HG03575 (cell line): ENCODE measurements around the gene SDK1.

ENCODE experiments used
- ATAC-seq: cut with Tn5 transposase; IDR thresholded peaks from one replicate; pipeline ENCODE4 v1.9.1; 2021; ENCODE audit not compliant: unreplicated experiment, insufficient number of reproducible peaks, low FRiP score; ENCODE audit errors: extremely low read depth

The SDK1 gene

DNA sequence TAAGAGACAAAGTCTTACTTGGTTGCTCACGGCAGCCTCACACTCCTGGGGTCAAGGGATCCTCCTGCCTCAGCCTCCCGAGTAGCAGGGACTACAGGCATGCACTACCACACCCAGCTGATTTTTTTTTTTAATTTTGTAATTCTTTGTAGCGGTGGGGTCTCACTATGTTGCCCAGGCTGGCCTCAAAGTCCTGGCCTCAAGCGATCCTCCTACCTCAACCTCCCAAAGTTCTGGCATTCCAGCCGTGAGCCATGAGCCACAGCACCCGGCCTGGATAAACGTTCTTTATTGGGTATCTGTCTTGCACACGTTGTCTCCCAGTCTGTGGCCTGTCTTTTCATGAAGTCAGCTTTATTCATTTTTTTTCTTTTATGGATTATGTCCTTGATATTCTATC is 744.9 kb downstream of the SDK1 start:
- no peak for ATAC-seq

DNA sequence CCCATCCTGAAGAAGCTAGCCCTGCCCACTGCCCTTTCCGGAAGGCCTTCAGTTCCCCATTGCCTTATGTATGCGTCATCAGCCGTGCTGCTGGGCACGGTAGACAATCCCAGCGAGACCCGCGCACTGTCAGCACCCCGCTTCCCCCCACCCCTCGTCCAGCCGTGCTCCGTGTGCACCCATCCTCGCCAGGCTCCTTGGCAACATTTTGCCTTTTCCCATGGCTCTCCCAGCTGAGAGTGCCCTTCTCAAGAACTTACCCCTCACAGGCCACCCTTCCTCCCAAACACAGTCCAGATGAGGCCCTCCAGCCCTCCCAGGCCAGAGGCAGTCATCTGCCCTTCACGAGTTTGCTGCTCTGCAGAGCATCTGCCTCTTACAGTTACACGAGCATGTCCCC is 747.3 kb downstream of the SDK1 start:
- ATAC-seq = no peak

DNA sequence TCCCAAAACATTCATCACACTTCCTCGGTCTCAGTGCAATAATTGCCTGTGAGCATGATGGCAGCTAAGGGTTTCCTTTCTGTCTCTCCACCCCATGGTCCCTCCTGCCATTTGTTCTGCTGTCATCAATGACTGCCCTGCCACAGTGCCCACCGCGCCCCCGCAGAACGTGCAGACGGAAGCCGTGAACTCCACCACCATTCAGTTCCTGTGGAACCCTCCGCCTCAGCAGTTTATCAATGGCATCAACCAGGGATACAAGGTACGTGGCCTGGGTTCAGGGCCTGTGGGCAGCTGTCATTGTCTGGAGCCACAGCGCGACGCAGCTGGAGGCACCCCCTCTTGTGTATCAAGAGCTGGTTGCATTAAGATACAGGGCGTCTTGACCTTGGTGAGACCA is 748.1 kb downstream of the SDK1 start:
- no peak for ATAC-seq

- ATAC-seq = no peak
These were observed 749.1 kb downstream of the SDK1 start for GRCh38 chr7:4050126-4050660.

- ATAC-seq = no peak
These were observed 750.6 kb downstream of the SDK1 start for GRCh38 chr7:4051696-4052095.

- ATAC-seq = no peak
These were observed 751.1 kb downstream of the SDK1 start for GRCh38 chr7:4052130-4052529.

DNA sequence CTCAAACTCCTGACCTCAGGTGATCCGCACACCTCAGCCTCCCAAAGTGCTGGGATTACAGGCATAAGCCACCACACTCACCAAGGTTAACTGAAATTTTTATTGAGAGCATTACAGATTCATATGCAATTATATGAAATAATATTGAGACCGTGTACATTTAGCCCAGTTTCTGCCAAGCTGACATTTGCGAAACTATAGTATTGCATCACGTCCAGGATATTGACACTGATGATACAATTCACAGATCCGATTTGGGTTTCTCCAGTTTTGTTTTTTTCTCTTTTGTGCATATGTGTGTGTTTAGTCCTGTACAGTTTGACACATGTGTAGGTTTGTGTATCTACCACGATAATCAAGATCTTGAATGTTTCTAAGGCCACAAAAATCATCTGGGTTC is 753.1 kb downstream of the SDK1 start:
- ATAC-seq = no peak

GRCh38 chr7:4056552-4057288 is 755.7 kb downstream of the SDK1 start:
- ATAC-seq = no peak

GRCh38 chr7:4057289-4057616 is 756.2 kb downstream of the SDK1 start:
- no peak for ATAC-seq

GRCh38 chr7:4058158-4058557 is 757.1 kb downstream of the SDK1 start:
- no peak for ATAC-seq

DNA sequence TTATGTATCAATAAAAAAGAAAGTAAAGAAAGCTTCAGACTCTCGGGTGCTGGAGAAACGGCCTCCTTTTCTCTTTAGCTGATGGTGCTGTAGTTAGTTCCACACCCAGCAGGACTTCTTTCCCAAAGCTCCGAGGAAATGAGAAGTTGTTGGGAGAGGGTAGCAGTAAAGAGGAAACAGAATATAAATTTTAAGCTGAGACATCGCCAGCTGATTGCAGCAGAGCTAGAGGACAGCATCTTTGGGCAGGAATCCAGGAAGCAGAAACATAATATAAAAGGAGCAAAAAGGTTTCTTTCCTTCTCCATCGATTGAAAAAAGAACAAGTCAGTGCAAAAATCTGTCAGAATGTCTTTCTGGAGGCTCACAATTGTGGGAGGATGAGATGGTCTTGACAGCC is 764.1 kb downstream of the SDK1 start:
- ATAC-seq = no peak

- no peak for ATAC-seq
These were observed 765.2 kb downstream of the SDK1 start for GRCh38 chr7:4066206-4066605.

GRCh38 chr7:4066626-4067475 is 765.8 kb downstream of the SDK1 start:
- no peak for ATAC-seq

GRCh38 chr7:4067476-4067760 is 766.4 kb downstream of the SDK1 start:
- no peak for ATAC-seq

DNA sequence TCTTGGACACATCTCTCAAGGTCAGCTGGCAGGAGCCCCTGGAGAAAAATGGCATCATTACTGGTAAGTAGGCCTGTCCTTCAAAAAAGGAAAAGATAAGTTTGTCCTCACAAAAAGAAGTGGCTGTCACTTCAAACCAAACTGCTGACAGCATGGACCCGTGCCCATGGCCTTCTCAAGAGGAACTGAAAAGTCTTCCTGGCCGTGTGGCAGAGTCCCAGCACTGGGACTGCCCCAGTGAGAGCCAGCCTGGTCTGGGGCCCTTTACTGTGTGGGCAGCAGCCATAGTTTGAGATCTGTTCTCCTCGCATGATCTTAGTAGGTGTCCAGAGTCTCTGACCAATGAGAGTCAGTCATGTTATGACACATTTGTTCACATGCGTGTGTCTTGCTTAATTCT is 766.8 kb downstream of the SDK1 start:
- ATAC-seq = no peak

DNA sequence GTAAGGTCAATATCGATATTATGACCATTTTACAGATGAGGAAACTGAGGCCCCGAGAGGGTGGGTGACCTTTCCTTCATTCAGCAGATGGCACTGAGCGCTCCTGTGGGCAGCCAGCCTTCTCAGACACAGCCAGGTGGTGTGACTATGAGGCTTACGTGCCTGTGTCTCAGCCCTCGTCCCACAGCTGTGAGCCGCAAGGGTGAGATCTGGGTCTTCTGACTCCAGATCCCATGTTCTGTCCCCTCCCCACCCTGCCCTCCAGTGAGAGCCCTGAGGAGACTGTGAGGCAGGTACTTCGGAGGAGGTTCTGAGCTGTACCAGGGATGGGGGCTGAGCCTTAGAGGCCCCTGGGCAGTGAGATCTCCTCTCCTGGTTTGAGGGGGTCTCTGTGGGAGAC is 767.2 kb downstream of the SDK1 start:
- no peak for ATAC-seq

DNA sequence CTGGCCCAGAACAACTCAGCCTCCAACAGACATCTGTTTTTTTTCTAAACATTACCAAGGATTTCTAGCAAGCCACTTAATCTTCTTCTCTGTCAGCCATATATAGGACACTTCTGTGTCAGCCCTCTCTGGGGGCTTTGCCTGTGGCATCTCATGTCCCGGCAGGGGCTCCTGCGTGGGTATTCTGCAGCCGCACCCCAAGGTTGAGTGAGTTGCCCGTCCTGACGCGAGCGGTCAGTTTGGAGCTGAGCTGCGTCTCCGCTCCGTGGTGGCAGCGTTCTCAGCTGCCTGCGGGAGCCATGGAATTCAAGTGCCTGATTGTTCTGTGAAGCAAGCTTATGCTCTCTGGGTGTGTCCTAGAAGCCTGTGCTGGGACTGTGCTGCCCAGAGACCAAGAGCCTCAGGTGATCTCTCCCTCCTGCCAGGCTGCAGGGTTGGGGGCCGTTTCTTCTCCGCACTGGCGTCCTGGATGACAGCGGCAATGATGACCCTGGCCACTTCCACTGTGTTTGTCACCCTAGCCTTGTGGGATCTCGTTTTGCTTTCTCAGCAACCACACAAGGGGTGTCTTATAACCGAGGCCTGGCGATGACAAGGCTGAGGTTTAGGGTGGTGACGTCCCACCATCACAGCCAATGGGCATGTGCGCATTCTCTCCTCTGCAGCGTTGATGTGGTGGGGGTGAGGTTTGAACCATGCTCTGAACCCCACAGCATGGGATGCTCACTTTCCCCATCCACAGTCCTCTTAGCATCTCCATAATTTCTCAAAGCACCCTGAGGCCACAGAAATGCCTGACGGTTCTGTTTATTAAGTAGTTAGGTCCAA is 768.4 kb downstream of the SDK1 start:
- ATAC-seq = no peak

- ATAC-seq = no peak
These were observed 769.2 kb downstream of the SDK1 start for GRCh38 chr7:4070214-4070613.

DNA sequence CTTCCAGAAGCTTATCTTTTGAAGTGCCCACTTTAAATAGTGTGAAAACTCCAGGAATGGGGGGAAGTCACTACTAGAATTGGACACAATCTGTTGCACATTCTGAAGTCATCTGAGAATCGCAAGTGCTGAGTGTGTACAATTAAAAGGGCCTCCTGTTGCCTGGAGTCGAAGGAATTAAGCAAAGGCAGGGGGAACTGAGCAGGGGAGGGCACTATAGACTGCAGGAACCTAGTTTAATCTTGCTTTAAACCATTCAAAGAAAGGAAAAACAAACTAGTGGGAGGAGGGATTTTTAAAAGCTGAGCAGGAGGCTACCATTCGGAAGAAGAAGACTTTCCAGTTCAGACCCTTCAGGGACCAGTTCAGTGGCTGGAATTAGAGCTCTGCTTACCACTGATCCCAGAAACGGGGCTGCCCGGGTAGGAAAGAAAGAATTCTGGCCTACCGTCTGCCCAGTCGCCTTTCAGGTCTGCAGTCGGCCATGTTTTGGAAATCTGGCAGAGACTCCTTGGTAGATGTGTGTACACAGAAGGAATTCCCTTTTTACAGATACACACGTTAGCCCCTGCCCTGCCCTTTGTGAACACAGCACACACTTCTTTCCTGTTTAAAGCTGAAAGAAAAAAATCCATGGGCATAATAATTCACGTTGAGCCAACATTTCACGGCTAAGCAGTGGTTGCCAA is 770.5 kb downstream of the SDK1 start:
- no peak for ATAC-seq
